Stimulated activated CD4-positive, alpha-beta T cell treated with anti-CD3 and anti-CD28 coated beads, Interleukin-1b, Interleukin-23, amount 100 ng/mL, for 1 hour (primary cell): Measurements from ENCODE around the gene RADIL.
A peak's percentile ranks its signal among the peaks of the same experiment; 100 is the strongest.
"Not testable (repeated sequence)": the region's sequence is repeated elsewhere in the genome, so short reads cannot be mapped to it uniquely, and the experiment has no call there.

Experiments
- DNase-seq, 2 donors: peaks; one replicate each; pipeline ENCODE4 v3.0.0-alpha.2; 2020; ENCODE audit warnings: low read depth in 2 of 2

Gene RADIL

DNA sequence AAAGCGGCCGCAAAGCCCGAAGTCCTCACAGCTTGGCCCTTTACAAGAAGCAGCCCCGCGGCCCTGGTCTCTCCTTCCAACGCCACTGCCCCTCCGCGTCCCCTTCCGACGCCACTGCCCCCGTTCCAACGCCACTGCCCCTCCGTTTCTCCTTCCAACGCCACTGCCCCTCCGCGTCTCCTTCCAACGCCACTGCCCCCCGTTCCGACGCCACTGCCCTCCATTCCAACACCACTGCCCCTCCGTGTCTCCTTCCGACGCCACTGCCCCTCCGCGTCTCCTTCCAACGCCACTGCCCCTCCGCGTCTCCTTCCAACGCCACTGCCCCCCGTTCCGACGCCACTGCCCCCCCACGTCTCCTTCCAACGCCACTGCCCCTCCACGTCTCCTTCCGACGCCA, 75.0 kb downstream of the RADIL start:
- DNase-seq: no peak

DNA sequence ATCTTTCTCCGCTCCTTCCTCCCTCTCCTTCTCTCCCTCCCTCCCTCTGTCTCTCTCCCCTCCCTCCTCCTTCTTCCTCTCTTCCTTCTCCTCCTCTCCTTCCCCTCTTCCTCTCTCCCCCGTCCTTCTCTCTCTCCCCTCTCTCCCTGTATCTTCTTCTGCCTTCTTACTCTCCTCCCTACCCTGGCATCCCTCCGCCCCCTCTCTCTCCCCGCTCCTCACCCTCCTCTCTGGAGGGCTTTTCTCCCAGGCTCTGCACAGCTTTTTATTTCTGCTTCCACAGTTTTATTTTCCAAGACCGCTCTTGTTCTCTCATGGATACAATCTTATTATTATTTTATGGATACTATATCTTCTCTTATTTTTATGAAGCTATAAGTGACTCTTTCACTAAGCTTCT, 75.5 kb downstream of the RADIL start:
- DNase-seq: no peak

DNA sequence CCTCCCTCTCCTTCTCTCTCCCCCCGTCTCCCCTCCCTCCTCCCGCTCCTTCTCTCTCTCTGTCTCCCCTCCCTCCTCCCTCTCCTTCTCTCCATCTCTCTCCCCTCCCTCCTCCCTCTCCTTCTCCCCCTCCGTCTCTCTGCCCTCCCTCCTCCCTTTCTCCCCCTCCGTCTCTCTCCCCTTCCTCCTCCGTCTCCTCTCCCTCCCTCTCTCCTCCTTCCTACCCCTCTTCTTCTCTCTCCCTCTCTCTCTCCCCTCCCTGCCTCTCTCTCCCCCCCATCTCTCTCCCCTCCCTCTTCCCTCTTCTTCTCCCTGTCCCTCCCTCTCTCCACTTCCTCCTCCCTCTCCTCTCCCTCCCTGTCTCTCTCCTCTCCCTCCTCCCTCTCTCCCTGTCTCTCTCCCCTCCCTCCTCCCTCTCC, 75.9 kb downstream of the RADIL start:
- DNase-seq: no peak

GRCh38 chr7:4806983-4807597, 76.4 kb downstream of the RADIL start:
- no peak for DNase-seq

- no peak for DNase-seq
Observed at GRCh38 chr7:4805984-4806300, 77.6 kb downstream of the RADIL start.

GRCh38 chr7:4805110-4805983, 78.2 kb downstream of the RADIL start:
- DNase-seq: no peak

GRCh38 chr7:4803397-4804241, 79.9 kb downstream of the RADIL start:
- DNase-seq: no peak

GRCh38 chr7:4802577-4802976, 80.9 kb downstream of the RADIL start:
- DNase-seq: not testable (repeated sequence)

DNA sequence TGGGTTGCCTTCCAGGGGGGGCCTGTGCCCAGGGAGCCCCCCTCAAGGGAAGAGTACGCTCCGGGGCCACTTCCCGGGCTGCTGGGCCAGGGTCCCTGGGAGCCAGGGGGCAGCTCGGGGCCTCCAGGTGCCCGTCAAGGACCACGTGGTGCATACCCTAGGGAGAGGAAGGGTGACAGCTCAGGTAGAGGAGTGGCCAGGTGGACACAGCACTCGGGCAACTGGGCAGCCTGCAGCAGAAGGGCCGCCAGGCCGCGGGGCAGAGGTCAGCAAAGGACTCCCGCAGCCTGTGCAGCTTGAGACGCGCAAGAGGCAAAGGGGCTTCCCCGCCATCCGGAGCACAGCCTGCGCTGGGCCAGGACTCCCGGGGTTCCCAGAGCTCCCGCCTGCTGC, 81.7 kb downstream of the RADIL start:
- no peak for DNase-seq

DNA sequence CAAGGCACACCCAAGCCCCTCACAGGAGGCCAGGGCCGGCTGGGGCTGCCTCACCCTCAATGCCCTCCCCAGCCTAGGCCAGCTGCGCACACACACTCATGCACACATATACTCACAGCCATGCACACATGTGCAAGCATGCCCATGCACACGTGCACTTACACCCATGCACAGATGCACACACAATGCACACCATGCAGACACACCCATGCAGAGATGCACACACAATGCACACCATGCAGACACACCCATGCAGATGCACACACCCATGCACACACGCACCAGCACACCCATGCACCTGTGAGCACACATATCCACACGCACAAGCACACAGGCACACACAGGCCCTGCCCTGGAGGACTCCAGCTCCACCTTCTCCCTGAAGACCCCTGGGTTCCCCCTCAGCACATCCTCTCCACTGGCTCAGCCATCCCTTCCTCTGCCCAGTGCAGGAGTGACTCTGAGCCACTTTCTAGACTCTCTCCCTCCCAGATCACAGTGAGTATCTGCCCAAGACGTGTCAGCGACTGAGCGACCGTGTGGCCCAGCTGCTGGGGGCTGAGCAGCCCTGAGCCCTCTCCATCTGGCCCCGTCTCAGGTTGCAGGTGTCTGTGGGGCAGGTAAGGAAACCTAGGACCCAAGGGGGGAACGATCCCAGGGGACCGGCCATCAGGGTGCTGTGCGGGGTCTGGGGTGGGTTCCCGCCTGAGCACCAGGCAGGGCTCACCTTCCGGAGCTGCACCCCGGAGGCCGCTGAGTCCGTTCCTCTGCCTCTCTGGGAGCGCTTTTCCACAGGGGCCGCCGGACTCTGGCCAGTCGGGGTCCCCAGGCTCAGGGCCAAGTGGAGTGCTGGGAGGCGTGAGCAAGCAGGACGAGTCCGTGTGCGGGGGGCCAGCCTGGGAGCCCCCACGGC, 82.3 kb downstream of the RADIL start:
- DNase-seq: no peak

GRCh38 chr7:4800487-4800886, 83.0 kb downstream of the RADIL start:
- no peak for DNase-seq

GRCh38 chr7:4799508-4800268, 83.8 kb downstream of the RADIL start:
- no peak for DNase-seq

DNA sequence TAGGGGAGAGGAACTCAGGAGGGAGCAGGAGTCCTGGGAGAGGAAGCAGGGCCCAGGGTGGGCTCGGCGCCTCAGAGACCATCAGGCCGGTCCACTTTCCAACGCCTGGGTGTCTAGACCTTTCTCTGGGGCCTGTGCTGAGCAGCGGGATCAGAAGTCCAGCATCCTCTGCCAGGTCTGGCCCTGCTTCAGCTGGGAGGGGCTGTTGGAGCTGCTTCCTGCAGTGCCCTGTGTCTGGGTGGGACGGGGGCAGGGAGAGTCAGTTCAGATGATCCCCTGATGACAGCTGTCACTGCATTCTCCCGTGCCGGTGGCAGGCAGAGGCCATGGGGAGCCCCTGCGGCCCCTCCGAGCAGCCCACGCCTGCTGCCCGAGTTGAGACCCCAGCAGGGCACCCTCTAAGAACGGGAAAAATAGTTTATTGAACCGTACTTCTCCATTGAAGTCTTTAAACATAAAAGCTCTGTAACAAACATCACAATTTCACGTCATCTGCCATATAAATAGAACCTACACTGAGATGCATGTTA, 84.7 kb downstream of the RADIL start:
- no peak for DNase-seq

DNA sequence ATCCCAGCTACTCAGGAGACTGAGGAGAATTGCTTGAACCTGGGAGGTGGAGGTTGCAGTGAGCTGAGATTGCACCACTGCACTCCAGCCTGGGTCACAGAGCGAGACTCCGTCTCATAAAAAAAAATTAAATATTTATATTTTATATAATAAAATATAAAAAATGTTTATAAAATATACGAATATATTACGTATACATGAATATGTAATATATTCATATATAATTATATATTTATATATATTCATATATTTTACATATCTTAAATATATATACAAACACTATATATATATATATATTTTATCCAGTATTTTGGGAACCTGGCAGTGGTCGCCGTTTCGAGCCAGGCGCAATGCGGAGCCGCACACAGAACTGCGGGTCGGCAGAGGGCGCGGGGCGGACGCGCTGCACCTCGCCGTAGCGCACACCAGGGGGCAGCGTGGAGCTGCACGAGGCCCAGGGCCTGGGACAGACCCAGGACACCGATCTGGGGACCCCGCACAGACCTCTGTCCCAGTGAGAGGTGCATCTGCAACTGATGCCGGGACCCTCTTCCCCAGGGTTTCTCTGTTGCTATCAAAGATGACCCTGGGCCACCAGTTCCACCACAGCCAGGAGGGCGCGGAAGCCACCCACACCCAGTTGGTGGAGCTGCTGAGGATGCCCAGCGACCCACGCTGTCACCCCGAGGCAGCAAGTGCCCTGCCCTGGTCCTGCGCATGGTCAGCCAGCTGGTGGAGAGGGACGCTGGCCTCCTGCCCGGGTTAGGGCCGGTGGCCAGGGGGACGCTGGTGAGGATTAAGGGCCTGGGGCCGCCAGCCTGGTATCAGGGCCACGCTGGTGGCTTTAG, 85.4 kb downstream of the RADIL start:
- DNase-seq: peak in 1 of 2 donors; percentile 48

DNA sequence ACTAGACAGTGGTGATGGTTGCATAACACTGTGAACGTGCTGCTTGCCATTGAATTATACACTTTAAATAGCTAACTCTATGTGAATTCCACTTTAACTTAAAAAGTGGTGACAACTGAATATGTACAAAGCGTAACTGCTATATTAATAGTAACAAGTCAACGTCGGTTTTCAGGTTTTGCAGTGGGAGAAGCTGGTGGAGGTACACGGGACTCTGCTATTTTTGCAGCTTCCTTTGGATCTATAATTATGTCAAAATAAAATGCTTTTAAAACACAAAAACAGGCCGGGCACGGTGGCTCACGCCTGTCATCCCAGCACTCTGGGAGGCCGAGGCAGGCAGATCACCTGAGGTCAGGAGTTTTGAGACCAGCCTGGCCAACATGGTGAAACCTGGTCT, 87.1 kb downstream of the RADIL start:
- no peak for DNase-seq

DNA sequence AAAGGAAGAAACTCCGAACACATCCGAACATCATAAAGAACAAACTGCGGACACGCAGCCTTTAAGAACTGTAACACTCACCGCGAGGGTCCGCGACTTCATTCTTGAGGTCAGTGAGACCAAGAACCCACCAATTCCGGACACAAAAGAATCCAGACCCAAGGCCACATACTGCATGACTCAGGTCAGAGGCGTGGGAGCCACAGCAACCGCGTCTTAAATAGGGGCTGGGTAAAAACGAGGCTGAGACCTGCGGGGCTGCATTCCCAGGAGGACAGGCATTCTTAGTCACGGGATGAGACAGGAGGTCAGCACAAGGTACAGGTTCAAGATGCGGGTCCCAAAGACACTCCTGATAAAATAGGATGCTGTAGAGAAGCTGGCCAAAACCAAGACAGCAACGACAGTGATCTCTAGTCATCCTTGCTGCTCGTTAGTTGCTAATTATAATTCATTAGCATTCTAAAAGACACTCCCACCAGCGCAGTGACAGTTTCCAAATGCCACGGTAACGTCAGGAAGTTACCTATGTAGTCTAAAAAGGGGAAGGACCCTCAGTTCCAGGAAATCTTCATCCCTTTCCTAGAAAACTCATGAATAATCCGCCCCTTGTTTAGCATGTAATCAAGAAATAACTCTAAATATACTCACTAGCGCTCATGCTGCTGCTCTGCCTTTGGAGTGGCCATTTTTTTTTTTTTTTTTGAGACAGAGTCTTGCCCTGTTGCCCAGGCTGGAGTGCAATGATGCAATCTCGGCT, 88.7 kb downstream of the RADIL start:
- DNase-seq: no peak

- not testable (repeated sequence) for DNase-seq
Observed at GRCh38 chr7:4794171-4794570, 89.3 kb downstream of the RADIL start.

DNA sequence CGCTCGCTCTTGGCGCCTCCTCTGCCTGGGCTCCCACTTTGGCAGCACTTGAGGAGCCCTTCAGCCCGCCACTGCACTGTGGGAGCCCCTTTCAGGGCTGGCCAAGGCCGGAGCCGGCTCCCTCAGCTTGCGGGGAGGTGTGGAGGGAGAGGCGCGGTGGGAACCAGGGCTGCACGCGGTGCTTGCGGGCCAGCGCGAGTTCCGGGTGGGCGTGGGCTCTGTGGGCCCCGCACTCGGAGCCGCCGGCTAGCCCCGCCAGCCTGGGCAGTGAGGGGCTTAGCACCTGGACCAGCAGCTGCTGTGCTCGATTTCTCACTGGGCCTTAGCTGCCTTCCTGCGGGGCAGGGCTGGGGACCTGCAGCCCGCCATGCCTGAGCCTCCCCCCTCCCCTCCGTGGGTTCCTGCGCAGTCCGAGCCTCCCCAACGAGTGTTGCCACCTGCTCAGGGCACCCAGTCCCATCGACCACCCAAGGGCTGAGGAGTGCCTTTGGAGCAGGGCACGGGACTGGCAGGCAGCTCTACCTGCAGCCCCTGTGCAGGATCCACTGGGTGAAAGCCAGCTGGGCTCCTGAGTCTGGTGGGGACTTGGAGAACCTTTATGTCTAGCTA, 90.0 kb downstream of the RADIL start:
- not testable (repeated sequence) for DNase-seq
